Kidney (tissue), 14 donors: ENCODE measurements around the gene ITM2C. TPM values are rescaled to one million over a fixed set of nuclear protein-coding genes. Genes with fewer than 3 reads are reported as not detected.
A peak's percentile ranks its signal among the peaks of the same experiment; 100 is the strongest.

ENCODE experiments used
- DNase-seq, 5 donors: peaks; one replicate each; pipeline ENCODE4 v3.0.0-alpha.2; 2013 to 2020
- FAIRE-seq: peaks from 2 replicates; lab custom pipeline; 2012; peaks lifted over from hg19 to GRCh38; lab: Jason Lieb, UNC
- H3K27ac ChIP-seq, 2 donors: one replicate each; pipeline ENCODE4 v1.7.0; 2013; ENCODE audit warnings: low read depth in 2 of 2, low read length in 2 of 2, inconsistent platforms in 1 of 2
- H3K27me3 ChIP-seq: one replicate; pipeline ENCODE4 v1.7.1; 2013; ENCODE audit warnings: low read length, inconsistent platforms; ENCODE audit not compliant: control insufficient read depth, insufficient read depth
- H3K36me3 ChIP-seq, 3 donors: one replicate each; pipeline versions ENCODE4 v1.7.0 to v1.7.1; 2013; ENCODE audit warnings: low read length in 3 of 3, control low read depth in 1 of 3, inconsistent platforms in 1 of 3; ENCODE audit not compliant: insufficient read depth in 3 of 3, control insufficient read depth in 2 of 3
- H3K4me1 ChIP-seq, 3 donors: one replicate each; pipeline versions ENCODE4 v1.7.0 to v1.7.1; 2013; ENCODE audit warnings: low read length in 3 of 3, inconsistent platforms in 1 of 3, low read depth in 1 of 3; ENCODE audit not compliant: control insufficient read depth in 2 of 3, insufficient read depth in 2 of 3
- H3K4me3 ChIP-seq, 3 donors: one replicate each; pipeline versions ENCODE4 v1.7.0 to v1.8.1; 2013; ENCODE audit warnings: low read length in 3 of 3, control low read depth in 1 of 3, inconsistent platforms in 1 of 3
- H3K9ac ChIP-seq, 3 donors: one replicate each; pipeline versions ENCODE4 v1.7.0 to v1.7.1; 2013; ENCODE audit warnings: low read length in 3 of 3, control low read depth in 1 of 3, inconsistent platforms in 1 of 3
- H3K9me3 ChIP-seq, 3 donors: one replicate each; pipeline versions ENCODE4 v1.7.0 to v1.7.1; 2013; ENCODE audit warnings: low read length in 3 of 3, control low read depth in 1 of 3, inconsistent platforms in 1 of 3; ENCODE audit not compliant: control insufficient read depth in 2 of 3, insufficient read depth in 1 of 3
- intact Hi-C: fragments of 100-400 bp; cut with DNase I; formaldehyde crosslinking; loops from one replicate; pipeline ENCODE4 v1.11.1; 2022
- polyA plus RNA-seq: library from polyadenylated mRNA; stranded (reverse); fragments of 350-450 nt; fragmentation: Illumina TruSeq; extraction: RNeasy Lipid Tissue Mini Kit (QIAGEN cat#74804); gene quantifications from one replicate; pipeline ENCODE4 v1.2.3, GENCODE V29; 2014; ENCODE audit warnings: low read depth, low replicate concordance; ENCODE audit not compliant: insufficient read depth
- total RNA-seq: library from RNA; stranded (reverse); fragmentation: NEBNext Ultra II Directional; extraction: Animal tissue kit (Norgen Biotek cat#: 25700); gene quantifications from one replicate; pipeline ENCODE4 v1.2.1, GENCODE V29; 2021
- TF ChIP-seq, protein P1 (sequence below): IDR thresholded peaks from 3 replicates; pipeline ENCODE4 v1.5.1; 2012; ENCODE audit warnings: mild to moderate bottlenecking, moderate library complexity, borderline replicate concordance; ENCODE audit not compliant: insufficient read depth; ENCODE audit errors: extremely low read depth
- donor health status: control.
- donor health status: control.
- donor health status: control.
- donor health status: control.
- donor health status: control.
- donor health status: DM: yes; HTN: yes; CAD: no.
- donor health status: Normal renal cell carcinoma (clear cell type).

Gene ITM2C
- total and polyA plus RNA-seq, 2 donors from 2014 or later, result 308 to 1,131 TPM

DNA sequence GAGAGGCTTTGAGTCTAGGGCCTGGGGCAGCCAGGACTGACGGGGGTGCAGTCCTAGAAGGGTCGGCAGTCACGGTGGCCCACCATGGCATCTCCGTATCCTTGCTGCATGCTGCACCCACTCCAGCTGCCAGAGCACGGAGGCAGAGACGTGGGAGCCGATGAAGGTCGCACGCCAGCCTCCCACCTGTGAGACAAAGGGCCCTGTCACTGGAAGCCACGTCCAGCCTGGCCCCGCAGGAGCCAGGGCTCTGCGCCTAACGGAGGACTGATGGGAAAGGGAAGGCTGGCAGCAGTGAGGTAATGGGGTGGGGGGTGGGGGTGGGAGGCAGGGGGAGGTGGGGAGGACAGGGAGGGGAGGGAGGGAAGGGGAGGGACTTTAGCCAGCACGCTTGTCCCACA is 21.9 kb downstream of the ITM2C start:
- Histone ChIP-seq H3K4me1 (peaks cover 0 to 3% (median 0%) of the 10 kb centered on the region in 3 donors), H3K27ac (no peak overlapping the region), H3K9ac (no peak overlapping the region), H3K27me3 (no peaks in the 10 kb centered on the region), H3K36me3 (no peaks in the 10 kb centered on the region), H3K9me3 (no peaks in the 10 kb centered on the region), H3K4me3 (no peak overlapping the region)
- intact Hi-C loops, result no loop called here
- DNase-seq, result peak in 2 of 5 donors; percentile 12 to 60
- TF ChIP-seq, protein P1, sequence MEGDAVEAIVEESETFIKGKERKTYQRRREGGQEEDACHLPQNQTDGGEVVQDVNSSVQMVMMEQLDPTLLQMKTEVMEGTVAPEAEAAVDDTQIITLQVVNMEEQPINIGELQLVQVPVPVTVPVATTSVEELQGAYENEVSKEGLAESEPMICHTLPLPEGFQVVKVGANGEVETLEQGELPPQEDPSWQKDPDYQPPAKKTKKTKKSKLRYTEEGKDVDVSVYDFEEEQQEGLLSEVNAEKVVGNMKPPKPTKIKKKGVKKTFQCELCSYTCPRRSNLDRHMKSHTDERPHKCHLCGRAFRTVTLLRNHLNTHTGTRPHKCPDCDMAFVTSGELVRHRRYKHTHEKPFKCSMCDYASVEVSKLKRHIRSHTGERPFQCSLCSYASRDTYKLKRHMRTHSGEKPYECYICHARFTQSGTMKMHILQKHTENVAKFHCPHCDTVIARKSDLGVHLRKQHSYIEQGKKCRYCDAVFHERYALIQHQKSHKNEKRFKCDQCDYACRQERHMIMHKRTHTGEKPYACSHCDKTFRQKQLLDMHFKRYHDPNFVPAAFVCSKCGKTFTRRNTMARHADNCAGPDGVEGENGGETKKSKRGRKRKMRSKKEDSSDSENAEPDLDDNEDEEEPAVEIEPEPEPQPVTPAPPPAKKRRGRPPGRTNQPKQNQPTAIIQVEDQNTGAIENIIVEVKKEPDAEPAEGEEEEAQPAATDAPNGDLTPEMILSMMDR, result no peak
- no peak for FAIRE-seq

DNA sequence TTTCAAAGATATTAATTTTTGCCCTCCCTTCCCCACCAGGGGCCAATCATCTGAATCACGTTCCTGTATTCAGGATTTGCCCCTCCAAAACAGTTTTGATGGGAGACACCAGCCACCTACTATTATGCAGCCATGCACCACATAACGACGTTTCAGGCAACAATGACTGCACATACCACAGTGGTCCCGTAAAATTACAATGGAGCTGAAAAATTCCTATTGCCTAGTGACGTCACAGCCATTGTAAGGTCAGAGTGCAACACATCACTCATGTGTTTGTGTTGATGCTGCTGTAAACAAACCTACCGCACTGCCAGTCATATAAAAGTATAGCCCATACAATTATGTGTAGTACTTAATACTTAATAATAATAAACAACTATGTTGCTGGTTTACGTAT is 22.6 kb downstream of the ITM2C start:
- peaks cover 0 to 3% (median 0%) of the 10 kb centered on the region in 3 donors for H3K4me1 ChIP-seq
- no peak for DNase-seq

DNA sequence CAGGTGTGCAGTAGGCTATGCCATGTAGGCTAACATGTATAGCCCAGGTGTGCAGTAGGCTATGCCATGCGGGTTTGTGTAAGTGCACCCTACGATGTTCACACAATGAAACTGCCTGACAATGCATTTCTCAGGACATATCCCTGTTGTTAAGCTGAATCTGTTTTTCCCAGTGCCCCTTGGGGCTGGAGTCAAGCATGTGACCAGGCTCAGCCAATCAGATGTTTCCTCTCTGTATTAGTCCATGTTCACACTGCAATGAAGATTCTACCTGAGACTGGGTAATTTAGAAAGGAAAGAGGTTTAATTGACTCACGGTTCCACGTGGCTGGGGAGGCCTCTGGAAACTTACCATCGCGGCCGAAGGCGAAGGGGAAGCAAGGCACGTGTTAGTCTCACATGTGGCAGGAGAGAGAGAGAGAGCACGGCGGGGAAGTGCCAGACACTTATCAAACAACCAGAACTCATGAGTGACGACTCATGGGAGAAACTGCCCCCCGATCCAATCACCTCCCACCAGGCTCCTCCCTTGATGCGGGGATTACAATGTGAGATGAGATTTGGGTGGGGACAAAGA is 24.2 kb downstream of the ITM2C start:
- Histone ChIP-seq H3K4me3 (no peak overlapping the region), H3K9me3 (no peaks in the 10 kb centered on the region), H3K4me1 (peaks cover 0 to 3% (median 0%) of the 10 kb centered on the region in 3 donors), H3K27me3 (no peaks in the 10 kb centered on the region), H3K27ac (no peak overlapping the region), H3K36me3 (no peaks in the 10 kb centered on the region), H3K9ac (no peak overlapping the region)
- TF ChIP-seq, protein P1, result no peak
- peak in 2 of 5 donors; percentile 23 to 29 for DNase-seq
- intact Hi-C loops, result no loop called here
- FAIRE-seq, result no peak

More for the DNA sequence above, 22.6 kb downstream of the ITM2C start:
- no peaks in the 10 kb centered on the region for H3K9me3 ChIP-seq
- FAIRE-seq, result no peak
- H3K9ac ChIP-seq, result no peak overlapping the region
- TF ChIP-seq, protein P1, result no peak
- intact Hi-C loops, result no loop called here
- no peak overlapping the region for H3K4me3 ChIP-seq
- H3K27ac ChIP-seq, result no peak overlapping the region
- H3K36me3 ChIP-seq, result no peaks in the 10 kb centered on the region
- H3K27me3 ChIP-seq, result no peaks in the 10 kb centered on the region
